DOHH2 (cell line): Measurements from ENCODE around the gene MGAT5.

Experiments
- H3F3A ChIP-seq: fragments of 200-600 bp; sonication (generic), shearing (Covaris generic); 2 replicates; pipeline ENCODE4 v1.6.0; 2016; ENCODE audit warnings: antibody characterized with exemption, mild to moderate bottlenecking; ENCODE audit not compliant: control insufficient read depth, insufficient read depth
- H3K27ac ChIP-seq: fragments of 200-600 bp; sonication (generic); 2 replicates; pipeline ENCODE4 v1.5.1; 2014; ENCODE audit warnings: low read depth, mild to moderate bottlenecking, low read length, moderate library complexity
- H3K27me3 ChIP-seq: fragments of 200-600 bp; sonication (generic); 2 replicates; pipeline ENCODE4 v1.6.1; 2014; ENCODE audit warnings: mild to moderate bottlenecking, low read length, mixed read lengths; ENCODE audit not compliant: control insufficient read depth
- H3K36me3 ChIP-seq: fragments of 200-600 bp; sonication (generic); 2 replicates; pipeline ENCODE4 v1.6.1; 2014; ENCODE audit warnings: mild to moderate bottlenecking, low read length, moderate library complexity, mixed read lengths; ENCODE audit not compliant: control insufficient read depth
- H3K4me1 ChIP-seq: fragments of 200-600 bp; sonication (generic); 2 replicates; pipeline ENCODE4 v1.6.1; 2014; ENCODE audit warnings: mild to moderate bottlenecking, low read length, mixed read lengths; ENCODE audit not compliant: control insufficient read depth
- H3K4me2 ChIP-seq: fragments of 200-600 bp; sonication (generic); 2 replicates; pipeline ENCODE4 v1.6.0; 2014; ENCODE audit warnings: mild to moderate bottlenecking, low read length, moderate library complexity
- H3K4me3 ChIP-seq: fragments of 200-600 bp; sonication (generic); 2 replicates; pipeline ENCODE4 v1.5.1; 2014; ENCODE audit warnings: mild to moderate bottlenecking, low read length, mixed read lengths
- H3K79me2 ChIP-seq: fragments of 200-600 bp; sonication (generic); 2 replicates; pipeline ENCODE4 v1.6.1; 2014; ENCODE audit warnings: mild to moderate bottlenecking, low read length, mixed read lengths; ENCODE audit not compliant: control insufficient read depth
- H3K9me2 ChIP-seq: fragments of 200-600 bp; sonication (generic); replicated peaks from 2 replicates; pipeline ENCODE4 v1.6.1; 2014; ENCODE audit warnings: mild to moderate bottlenecking, low read length, mixed read lengths; ENCODE audit not compliant: control insufficient read depth
- H3K9me3 ChIP-seq: fragments of 200-600 bp; sonication (generic); 2 replicates; pipeline ENCODE4 v1.6.1; 2014; ENCODE audit warnings: antibody characterized with exemption, low read length, mixed read lengths; ENCODE audit not compliant: control insufficient read depth, insufficient read depth
- H4K20me1 ChIP-seq: fragments of 200-600 bp; sonication (generic); 2 replicates; pipeline ENCODE4 v1.6.0; 2014; ENCODE audit warnings: low read depth, mild to moderate bottlenecking, antibody characterized with exemption, low read length, moderate library complexity; ENCODE audit not compliant: control insufficient read depth, insufficient read depth
- EZH2phosphoT487 ChIP-seq: fragments of 200-600 bp; sonication (generic); IDR thresholded peaks from 2 replicates; pipeline ENCODE4 v1.6.1; 2017; ENCODE audit warnings: borderline replicate concordance, mild to moderate bottlenecking, antibody characterized with exemption, low read length, moderate library complexity, mixed read lengths
- TF ChIP-seq, protein P1 (sequence below): fragments of 200-600 bp; sonication (generic); IDR thresholded peaks from one replicate; pipeline ENCODE4 v1.5.1; 2014; ENCODE audit warnings: antibody characterized with exemption, mild to moderate bottlenecking, low read depth, low read length; ENCODE audit not compliant: poor library complexity, severe bottlenecking

Gene MGAT5

DNA sequence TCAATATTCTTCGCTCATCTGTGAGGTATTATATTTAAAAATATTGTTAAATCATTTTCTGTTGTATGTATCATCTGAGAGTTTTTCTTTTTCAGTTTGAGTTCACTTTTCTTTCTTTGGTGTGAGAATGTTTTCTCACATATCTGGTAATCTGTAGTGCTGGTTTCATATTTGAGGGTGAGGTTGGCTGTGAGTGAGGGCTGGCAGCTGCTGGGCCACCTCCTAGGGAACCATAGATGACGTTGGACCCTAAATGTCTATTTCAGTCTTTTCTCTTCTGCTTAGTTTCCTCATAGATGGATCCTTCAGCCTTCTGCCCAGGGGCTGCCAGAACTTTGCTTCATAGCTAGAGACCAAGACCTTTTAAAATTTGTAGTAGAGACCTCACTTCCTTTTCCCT, 33.5 kb downstream of the MGAT5 start:
- H3K4me3 ChIP-seq = peak overlapping the region; percentile 51
- H3K36me3 ChIP-seq = peaks cover 10% of the 10 kb centered on the region
- H3K4me2 ChIP-seq = peak overlapping the region; percentile 69
- H3K27ac ChIP-seq = peak overlapping the region; percentile 48
- H4K20me1 ChIP-seq = peaks cover 5% of the 10 kb centered on the region
- no peaks in the 10 kb centered on the region for H3K27me3 ChIP-seq
- H3K9me3 ChIP-seq = no peaks in the 10 kb centered on the region
- peaks cover 97% of the 10 kb centered on the region for H3K4me1 ChIP-seq
- peaks cover 86% of the 10 kb centered on the region for H3K79me2 ChIP-seq
- H3F3A ChIP-seq = peaks cover 11% of the 10 kb centered on the region
- no peak for TF ChIP-seq EZH2phosphoT487
- TF ChIP-seq, protein P1, sequence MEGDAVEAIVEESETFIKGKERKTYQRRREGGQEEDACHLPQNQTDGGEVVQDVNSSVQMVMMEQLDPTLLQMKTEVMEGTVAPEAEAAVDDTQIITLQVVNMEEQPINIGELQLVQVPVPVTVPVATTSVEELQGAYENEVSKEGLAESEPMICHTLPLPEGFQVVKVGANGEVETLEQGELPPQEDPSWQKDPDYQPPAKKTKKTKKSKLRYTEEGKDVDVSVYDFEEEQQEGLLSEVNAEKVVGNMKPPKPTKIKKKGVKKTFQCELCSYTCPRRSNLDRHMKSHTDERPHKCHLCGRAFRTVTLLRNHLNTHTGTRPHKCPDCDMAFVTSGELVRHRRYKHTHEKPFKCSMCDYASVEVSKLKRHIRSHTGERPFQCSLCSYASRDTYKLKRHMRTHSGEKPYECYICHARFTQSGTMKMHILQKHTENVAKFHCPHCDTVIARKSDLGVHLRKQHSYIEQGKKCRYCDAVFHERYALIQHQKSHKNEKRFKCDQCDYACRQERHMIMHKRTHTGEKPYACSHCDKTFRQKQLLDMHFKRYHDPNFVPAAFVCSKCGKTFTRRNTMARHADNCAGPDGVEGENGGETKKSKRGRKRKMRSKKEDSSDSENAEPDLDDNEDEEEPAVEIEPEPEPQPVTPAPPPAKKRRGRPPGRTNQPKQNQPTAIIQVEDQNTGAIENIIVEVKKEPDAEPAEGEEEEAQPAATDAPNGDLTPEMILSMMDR = no peak
- no peaks in the 10 kb centered on the region for H3K9me2 ChIP-seq

DNA sequence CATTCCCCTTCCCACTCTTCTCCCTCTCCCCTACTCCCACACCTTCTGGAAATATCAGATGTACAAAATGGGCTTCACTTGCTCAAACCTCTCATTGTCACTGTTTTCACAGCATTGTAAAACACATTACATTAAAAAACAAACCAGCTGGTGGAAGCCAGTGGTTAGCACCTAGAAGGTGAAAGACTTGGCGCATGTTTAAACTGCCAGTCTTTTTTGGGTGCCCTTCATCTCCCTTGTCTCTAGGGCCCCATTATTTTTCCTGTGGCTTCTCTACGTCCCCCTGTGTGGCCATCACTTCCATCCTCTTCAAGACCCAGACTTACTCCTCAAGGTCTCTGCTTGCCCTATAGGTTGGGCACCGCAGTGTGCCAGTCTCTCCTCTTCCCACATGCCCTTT, 34.9 kb downstream of the MGAT5 start:
- H3K4me1 ChIP-seq = peaks cover 97% of the 10 kb centered on the region
- peaks cover 12% of the 10 kb centered on the region for H3K36me3 ChIP-seq
- H3K4me3 ChIP-seq = peak overlapping the region; percentile 70
- peak overlapping the region; percentile 88 for H3K27ac ChIP-seq
- H3K27me3 ChIP-seq = no peaks in the 10 kb centered on the region
- H3K9me2 ChIP-seq = no peaks in the 10 kb centered on the region
- H3K9me3 ChIP-seq = no peaks in the 10 kb centered on the region
- H4K20me1 ChIP-seq = peaks cover 5% of the 10 kb centered on the region
- H3K4me2 ChIP-seq = peak overlapping the region; percentile 69
- H3F3A ChIP-seq = peaks cover 11% of the 10 kb centered on the region
- H3K79me2 ChIP-seq = peaks cover 87% of the 10 kb centered on the region
- TF ChIP-seq EZH2phosphoT487 = no peak
- TF ChIP-seq, protein P1 = no peak

DNA sequence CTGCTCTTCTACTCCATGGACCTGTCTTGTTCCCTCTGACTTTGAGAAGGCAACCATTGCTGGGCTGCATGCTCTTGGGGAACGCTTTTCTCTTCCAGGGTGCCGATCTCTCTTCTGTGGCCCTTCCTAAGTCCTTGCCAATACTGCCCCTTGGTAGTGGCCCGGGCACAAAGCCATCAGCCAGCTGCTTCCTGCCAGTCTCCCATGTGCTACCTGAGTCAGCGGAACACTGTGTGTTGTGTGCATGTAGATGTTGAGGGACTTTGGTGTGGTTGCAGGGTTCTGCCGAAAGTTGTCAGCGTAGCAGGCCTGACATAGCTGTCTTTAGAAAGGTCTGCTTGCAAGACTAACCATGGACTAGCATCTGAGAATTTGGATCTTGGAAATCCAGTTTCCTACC, 35.4 kb downstream of the MGAT5 start:
- Histone ChIP-seq H4K20me1 (peaks cover 5% of the 10 kb centered on the region), H3K27ac (peak overlapping the region; percentile 88), H3F3A (peaks cover 13% of the 10 kb centered on the region), H3K79me2 (peaks cover 88% of the 10 kb centered on the region), H3K27me3 (no peaks in the 10 kb centered on the region), H3K4me2 (peak overlapping the region; percentile 69), H3K9me3 (no peaks in the 10 kb centered on the region), H3K9me2 (no peaks in the 10 kb centered on the region), H3K4me3 (peak overlapping the region; percentile 70), H3K4me1 (peaks cover 97% of the 10 kb centered on the region), H3K36me3 (peaks cover 13% of the 10 kb centered on the region)
- TF ChIP-seq, protein P1 = no peak
- TF ChIP-seq EZH2phosphoT487 = no peak

DNA sequence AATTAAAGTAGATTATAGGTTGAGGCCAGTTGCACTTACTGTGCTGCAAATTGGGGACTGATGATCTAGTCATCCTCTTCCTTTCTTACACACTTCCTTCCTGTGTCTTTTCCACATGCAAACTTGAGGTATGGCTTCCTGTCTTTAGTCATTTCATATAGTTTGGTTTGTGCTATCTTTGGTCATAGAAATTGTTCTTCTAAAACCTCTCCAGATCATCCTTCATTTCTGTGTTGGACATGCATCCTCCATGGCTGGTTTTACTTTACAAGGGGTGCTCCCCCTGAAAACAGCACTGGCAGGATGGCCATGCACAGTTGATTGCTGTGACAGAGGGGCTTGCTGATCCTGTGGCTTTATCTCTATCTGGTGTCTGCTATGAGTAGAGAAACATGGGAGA, 36.5 kb downstream of the MGAT5 start:
- Histone ChIP-seq H3K27me3 (no peaks in the 10 kb centered on the region), H3K9me2 (no peaks in the 10 kb centered on the region), H3K9me3 (no peaks in the 10 kb centered on the region), H3K79me2 (peaks cover 87% of the 10 kb centered on the region), H3K4me2 (peak overlapping the region; percentile 69), H4K20me1 (peaks cover 5% of the 10 kb centered on the region), H3K27ac (peak overlapping the region; percentile 88), H3K4me1 (peaks cover 99% of the 10 kb centered on the region), H3K4me3 (peak overlapping the region; percentile 70), H3K36me3 (peaks cover 13% of the 10 kb centered on the region), H3F3A (peaks cover 15% of the 10 kb centered on the region)
- no peak for TF ChIP-seq EZH2phosphoT487
